SU-DHL-6 (cell line): Measurements from ENCODE around the gene NT5C1A.

Experiments used
- H2AFZ ChIP-seq: fragments of 200-600 bp; sonication (generic); 2 replicates; pipeline ENCODE4 v1.6.1; 2014; ENCODE audit warnings: low read depth, mild to moderate bottlenecking, moderate library complexity, mixed read lengths, antibody characterized with exemption, low read length; ENCODE audit not compliant: severe bottlenecking
- H3F3A ChIP-seq: fragments of 200-600 bp; shearing (Covaris generic); 2 replicates; pipeline ENCODE4 v1.6.0; 2016; ENCODE audit warnings: antibody characterized with exemption, mild to moderate bottlenecking; ENCODE audit not compliant: insufficient read depth
- H3K27ac ChIP-seq: fragments of 200-600 bp; sonication (generic); 2 replicates; pipeline ENCODE4 v1.5.1; 2016; ENCODE audit warnings: low read depth, mild to moderate bottlenecking, low read length, moderate library complexity, mixed read lengths
- H3K27me3 ChIP-seq: fragments of 200-600 bp; sonication (generic), shearing (Covaris generic); 2 replicates; pipeline ENCODE4 v1.6.0; 2014; ENCODE audit warnings: mild to moderate bottlenecking, low read length
- H3K36me3 ChIP-seq: fragments of 200-600 bp; sonication (generic); 2 replicates; pipeline ENCODE4 v1.6.1; 2014; ENCODE audit warnings: mild to moderate bottlenecking, low read length, mixed read lengths
- H3K4me2 ChIP-seq: fragments of 300-600, 200-600 bp; shearing (Covaris generic), sonication (generic); 2 replicates; pipeline ENCODE4 v1.6.0; 2014; ENCODE audit warnings: low read length, low read depth, mild to moderate bottlenecking; ENCODE audit not compliant: poor library complexity, severe bottlenecking
- H3K4me3 ChIP-seq: fragments of 200-600 bp; sonication (generic); 2 replicates; pipeline ENCODE4 v1.5.1; 2014; ENCODE audit warnings: antibody characterized with exemption, low read length, mild to moderate bottlenecking, mixed read lengths; ENCODE audit not compliant: insufficient read depth, poor library complexity, severe bottlenecking
- H3K79me2 ChIP-seq: fragments of 200-600 bp; sonication (generic); 2 replicates; pipeline ENCODE4 v1.6.1; 2014; ENCODE audit warnings: mild to moderate bottlenecking, low read length, moderate library complexity; ENCODE audit not compliant: insufficient read depth
- H3K9ac ChIP-seq: fragments of 200-600 bp; sonication (generic); 2 replicates; pipeline ENCODE4 v1.7.0; 2014; ENCODE audit warnings: mild to moderate bottlenecking, low read length
- H3K9me2 ChIP-seq: fragments of 200-600 bp; sonication (generic); replicated peaks from 2 replicates; pipeline ENCODE4 v1.6.1; 2014; ENCODE audit warnings: low read length; ENCODE audit not compliant: insufficient read depth
- H3K9me3 ChIP-seq: fragments of 200-600 bp; sonication (generic); 2 replicates; pipeline ENCODE4 v1.6.1; 2014; ENCODE audit warnings: low read length, mixed read lengths; ENCODE audit not compliant: insufficient read depth
- H4K20me1 ChIP-seq: fragments of 200-600 bp; sonication (generic); 2 replicates; pipeline ENCODE4 v1.6.1; 2014; ENCODE audit warnings: low read depth, mild to moderate bottlenecking, antibody characterized with exemption, low read length, moderate library complexity, mixed read lengths
- EZH2phosphoT487 ChIP-seq: fragments of 200-600 bp; sonication (generic), shearing (Covaris generic); conservative IDR thresholded peaks from 2 replicates; pipeline ENCODE4 v1.6.1; 2018; ENCODE audit warnings: mild to moderate bottlenecking, antibody characterized with exemption, low read length, moderate library complexity, mixed read lengths
- TF ChIP-seq, protein P1 (sequence below): fragments of 200-600 bp; sonication (generic); IDR thresholded peaks from one replicate; pipeline ENCODE4 v1.5.1; 2017; ENCODE audit warnings: antibody characterized with exemption, mild to moderate bottlenecking, low read length, moderate library complexity; ENCODE audit not compliant: insufficient read depth, poor library complexity, severe bottlenecking

NT5C1A gene

GRCh38 chr1:39617488-39618049 lies 54.3 kb downstream of the NT5C1A start:
- Histone ChIP-seq H3K36me3 (no peaks in the 10 kb centered on the region), H3K27ac (no peak overlapping the region), H3K79me2 (no peaks in the 10 kb centered on the region), H3K4me3 (no peak overlapping the region), H3K9me3 (no peaks in the 10 kb centered on the region), H3F3A (no peaks in the 10 kb centered on the region), H3K27me3 (no peaks in the 10 kb centered on the region), H3K9me2 (no peaks in the 10 kb centered on the region), H2AFZ (no peak overlapping the region), H4K20me1 (no peaks in the 10 kb centered on the region), H3K4me2 (no peak overlapping the region), H3K9ac (no peak overlapping the region)
- TF ChIP-seq, protein P1, sequence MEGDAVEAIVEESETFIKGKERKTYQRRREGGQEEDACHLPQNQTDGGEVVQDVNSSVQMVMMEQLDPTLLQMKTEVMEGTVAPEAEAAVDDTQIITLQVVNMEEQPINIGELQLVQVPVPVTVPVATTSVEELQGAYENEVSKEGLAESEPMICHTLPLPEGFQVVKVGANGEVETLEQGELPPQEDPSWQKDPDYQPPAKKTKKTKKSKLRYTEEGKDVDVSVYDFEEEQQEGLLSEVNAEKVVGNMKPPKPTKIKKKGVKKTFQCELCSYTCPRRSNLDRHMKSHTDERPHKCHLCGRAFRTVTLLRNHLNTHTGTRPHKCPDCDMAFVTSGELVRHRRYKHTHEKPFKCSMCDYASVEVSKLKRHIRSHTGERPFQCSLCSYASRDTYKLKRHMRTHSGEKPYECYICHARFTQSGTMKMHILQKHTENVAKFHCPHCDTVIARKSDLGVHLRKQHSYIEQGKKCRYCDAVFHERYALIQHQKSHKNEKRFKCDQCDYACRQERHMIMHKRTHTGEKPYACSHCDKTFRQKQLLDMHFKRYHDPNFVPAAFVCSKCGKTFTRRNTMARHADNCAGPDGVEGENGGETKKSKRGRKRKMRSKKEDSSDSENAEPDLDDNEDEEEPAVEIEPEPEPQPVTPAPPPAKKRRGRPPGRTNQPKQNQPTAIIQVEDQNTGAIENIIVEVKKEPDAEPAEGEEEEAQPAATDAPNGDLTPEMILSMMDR, result no peak
- TF ChIP-seq EZH2phosphoT487, result no peak

- no peak overlapping the region for H3K4me2 ChIP-seq
- no peaks in the 10 kb centered on the region for H3K9me2 ChIP-seq
- H3K4me3 ChIP-seq, result no peak overlapping the region
- H3K79me2 ChIP-seq, result no peaks in the 10 kb centered on the region
- peak overlapping the region; percentile 37 for H2AFZ ChIP-seq
- no peak overlapping the region for H3K9ac ChIP-seq
- no peaks in the 10 kb centered on the region for H3K36me3 ChIP-seq
- no peaks in the 10 kb centered on the region for H3F3A ChIP-seq
- no peaks in the 10 kb centered on the region for H3K9me3 ChIP-seq
- no peaks in the 10 kb centered on the region for H4K20me1 ChIP-seq
- no peak overlapping the region for H3K27ac ChIP-seq
- no peaks in the 10 kb centered on the region for H3K27me3 ChIP-seq
- TF ChIP-seq EZH2phosphoT487, result no peak
- TF ChIP-seq, protein P1, result no peak
These were observed 56.7 kb downstream of the NT5C1A start for GRCh38 chr1:39615086-39615673.

GRCh38 chr1:39614488-39614887 lies 57.4 kb downstream of the NT5C1A start:
- Histone ChIP-seq H3K9me3 (no peaks in the 10 kb centered on the region), H3K4me2 (no peak overlapping the region), H3K27ac (no peak overlapping the region), H2AFZ (no peak overlapping the region), H3K4me3 (no peak overlapping the region), H3K79me2 (no peaks in the 10 kb centered on the region), H3F3A (no peaks in the 10 kb centered on the region), H3K9ac (no peak overlapping the region), H3K36me3 (no peaks in the 10 kb centered on the region), H3K9me2 (no peaks in the 10 kb centered on the region), H4K20me1 (no peaks in the 10 kb centered on the region), H3K27me3 (no peaks in the 10 kb centered on the region)
- no peak for TF ChIP-seq EZH2phosphoT487
- TF ChIP-seq, protein P1, result no peak
